GM12878 (cell line): ENCODE results near the gene B4GALT5.
"Not testable (repeated sequence)": the region's sequence is repeated elsewhere in the genome, so short reads cannot be mapped to it uniquely, and the experiment has no call there.

ENCODE experiments used
- BRCA1 ChIP-seq: IDR thresholded peaks from 2 replicates; pipeline ENCODE4 v1.6.1; 2011; ENCODE audit warnings: low read depth, low read length, improper control_type of control experiment
- CEBPB ChIP-seq, 2 experiments: fragments of 150-350 bp in 1 of 2; IDR thresholded peaks; 2 replicates each; pipeline ENCODE4 v1.6.1; 2012 to 2014; ENCODE audit warnings: low read depth in 2 of 2, low read length in 2 of 2, borderline replicate concordance in 1 of 2, inconsistent platforms in 1 of 2
- CTCF ChIP-seq, 3 experiments: IDR thresholded peaks in 2 of 3; conservative IDR thresholded peaks in 1 of 3; 2 replicates each; pipeline ENCODE4 v1.5.1; 2011; ENCODE audit warnings: low read depth in 3 of 3, low read length in 3 of 3, mild to moderate bottlenecking in 3 of 3, control low read depth in 2 of 3, moderate library complexity in 2 of 3, inconsistent platforms in 1 of 3, mixed read lengths in 1 of 3; ENCODE audit not compliant: control insufficient read depth in 2 of 3, insufficient read depth in 1 of 3; ENCODE audit errors: extremely low read depth in 1 of 3
- E2F8 ChIP-seq: fragments of 450-650 bp; IDR thresholded peaks from 2 replicates; pipeline ENCODE4 v1.6.1; 2018; ENCODE audit warnings: mild to moderate bottlenecking, low read depth, moderate library complexity; ENCODE audit not compliant: partially characterized antibody
- GABPA ChIP-seq: IDR thresholded peaks from 2 replicates; pipeline ENCODE4 v1.6.1; 2014; ENCODE audit warnings: antibody characterized with exemption, low read depth, mild to moderate bottlenecking, inconsistent platforms
- HCFC1 ChIP-seq: fragments of 150-350 bp; IDR thresholded peaks from 2 replicates; pipeline ENCODE4 v1.6.1; 2014; ENCODE audit warnings: low read length
- POLR2A ChIP-seq: IDR thresholded peaks from 2 replicates; pipeline ENCODE4 v1.6.1; 2011; ENCODE audit warnings: low read depth, mild to moderate bottlenecking, low read length
- POLR2AphosphoS5 ChIP-seq: IDR thresholded peaks from 2 replicates; pipeline ENCODE4 v1.6.1; 2011; ENCODE audit warnings: mild to moderate bottlenecking, low read length, inconsistent platforms
- SMAD1 ChIP-seq: fragments of 450-650 bp; IDR thresholded peaks from 2 replicates; pipeline ENCODE4 v1.6.1; 2018; ENCODE audit warnings: mild to moderate bottlenecking, low read depth; ENCODE audit not compliant: partially characterized antibody
- STAT1 ChIP-seq: fragments of 450-650 bp; conservative IDR thresholded peaks from 2 replicates; pipeline ENCODE4 v1.6.1; 2014; ENCODE audit warnings: antibody characterized with exemption, mild to moderate bottlenecking
- TAF1 ChIP-seq: IDR thresholded peaks from 2 replicates; pipeline ENCODE4 v1.6.1; 2011; ENCODE audit warnings: mild to moderate bottlenecking, low read depth, low read length, borderline replicate concordance
- TCF7 ChIP-seq: IDR thresholded peaks from 2 replicates; pipeline ENCODE4 v1.6.1; 2014; ENCODE audit warnings: antibody characterized with exemption, borderline replicate concordance
- YY1 ChIP-seq: IDR thresholded peaks from 2 replicates; pipeline ENCODE4 v1.6.1; 2011; ENCODE audit warnings: low read depth, mild to moderate bottlenecking, low read length

GRCh38 chr20:49668878-49669195 is 44.8 kb downstream of the B4GALT5 start:
- not testable (repeated sequence) for TF ChIP-seq E2F8; HCFC1; CTCF (IDR thresholded peaks at IDR 0.05 in 2 of 3, conservative IDR thresholded peaks at IDR 0.05 in 1 of 3; ENCODE audit: control insufficient read depth in 2 of 3, extremely low read depth in 1 of 3, insufficient read depth in 1 of 3, low read depth in 3 of 3, low read length in 3 of 3); SMAD1; BRCA1; POLR2A; TAF1; CEBPB (IDR thresholded peaks at IDR 0.05; ENCODE audit: borderline replicate concordance in 1 of 2, low read depth in 2 of 2, low read length in 2 of 2); GABPA; TCF7; STAT1; YY1
- TF ChIP-seq POLR2AphosphoS5 = peak; percentile 76
